DMS114 treated with DMSO at 0.1 percent for 48 hours (cell line): Measurements from ENCODE around the gene TAF5.
"Not testable (repeated sequence)": the region's sequence is repeated elsewhere in the genome, so short reads cannot be mapped to it uniquely, and the experiment has no call there.

ENCODE experiments used
- DNase-seq: peaks from one replicate; lab custom pipeline; 2025; ENCODE audit not compliant: unreplicated experiment; lab: John Stamatoyannopoulos, UW

TAF5 gene

DNA sequence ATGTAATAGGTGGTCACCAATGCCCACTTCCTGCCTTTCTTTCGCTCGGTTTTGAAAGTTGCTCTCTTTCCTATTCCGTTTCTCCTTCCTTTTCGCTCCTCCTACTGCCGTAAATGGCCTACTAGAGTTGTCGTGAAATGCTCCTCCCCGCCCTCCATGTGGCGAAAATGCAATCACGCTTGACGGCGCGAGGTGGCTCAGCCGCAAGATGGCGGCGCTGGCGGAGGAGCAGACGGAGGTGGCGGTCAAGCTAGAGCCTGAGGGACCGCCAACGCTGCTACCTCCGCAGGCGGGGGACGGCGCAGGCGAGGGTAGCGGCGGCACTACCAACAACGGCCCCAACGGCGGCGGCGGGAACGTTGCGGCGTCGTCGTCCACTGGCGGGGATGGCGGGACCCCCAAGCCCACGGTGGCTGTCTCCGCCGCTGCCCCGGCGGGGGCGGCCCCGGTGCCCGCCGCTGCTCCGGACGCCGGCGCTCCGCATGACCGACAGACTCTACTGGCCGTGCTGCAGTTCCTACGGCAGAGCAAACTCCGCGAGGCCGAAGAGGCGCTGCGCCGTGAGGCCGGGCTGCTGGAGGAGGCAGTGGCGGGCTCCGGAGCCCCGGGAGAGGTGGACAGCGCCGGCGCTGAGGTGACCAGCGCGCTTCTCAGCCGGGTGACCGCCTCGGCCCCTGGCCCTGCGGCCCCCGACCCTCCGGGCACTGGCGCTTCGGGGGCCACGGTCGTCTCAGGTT lies at the start of gene TAF5:
Gene TAF5, plus strand, starts transcription at position 195 of the 737 bp plus-strand sequence. Its CDS starts 14 bp downstream, at position 209.
- peak; percentile 99 for DNase-seq

DNA sequence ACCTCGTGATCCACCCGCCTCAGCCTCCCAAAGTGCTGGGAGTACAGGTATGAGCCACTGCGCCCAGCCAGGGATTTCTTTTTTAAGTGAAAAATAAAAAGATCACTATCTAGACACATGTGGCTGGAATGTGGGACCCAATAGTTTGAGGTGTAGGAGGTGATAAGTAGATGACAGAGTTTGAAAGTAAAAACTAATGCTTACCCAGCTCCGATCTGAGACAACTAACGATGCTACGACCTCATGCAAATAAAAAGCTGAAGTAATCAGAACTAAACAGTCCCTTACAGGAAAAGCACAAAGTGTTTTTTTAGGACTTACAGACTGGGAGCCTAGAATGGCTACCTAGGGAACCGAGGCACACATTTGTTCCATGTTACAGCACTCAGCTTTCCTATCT lies 39.9 kb upstream of the TAF5 start:
- DNase-seq = no peak

DNA sequence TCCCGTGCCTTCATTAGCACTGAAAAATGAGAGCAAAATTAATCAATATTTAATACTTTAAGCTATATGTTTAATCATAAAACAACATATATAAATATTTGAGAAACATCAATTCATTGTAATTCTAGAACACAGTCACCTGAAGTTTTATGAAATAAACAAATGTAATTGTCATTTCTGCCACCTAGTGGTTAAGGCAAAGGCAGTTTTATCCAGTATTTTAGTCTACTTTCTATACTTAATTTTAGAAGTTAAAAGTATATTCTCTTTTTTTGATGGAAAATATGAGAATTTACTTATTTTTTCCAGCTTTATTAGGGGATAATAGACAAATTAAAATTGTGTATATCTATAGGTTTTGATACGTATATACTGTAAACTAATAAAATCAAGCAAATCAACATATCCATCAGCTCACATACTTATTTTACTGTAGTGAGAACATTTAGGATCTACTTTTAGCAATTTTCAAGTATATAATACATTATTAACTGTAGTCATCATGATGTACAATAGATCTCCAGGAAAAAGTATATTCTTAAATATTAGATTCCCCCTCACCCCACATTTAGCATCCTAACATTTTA lies 33.7 kb upstream of the TAF5 start:
- peak; percentile 45 for DNase-seq

DNA sequence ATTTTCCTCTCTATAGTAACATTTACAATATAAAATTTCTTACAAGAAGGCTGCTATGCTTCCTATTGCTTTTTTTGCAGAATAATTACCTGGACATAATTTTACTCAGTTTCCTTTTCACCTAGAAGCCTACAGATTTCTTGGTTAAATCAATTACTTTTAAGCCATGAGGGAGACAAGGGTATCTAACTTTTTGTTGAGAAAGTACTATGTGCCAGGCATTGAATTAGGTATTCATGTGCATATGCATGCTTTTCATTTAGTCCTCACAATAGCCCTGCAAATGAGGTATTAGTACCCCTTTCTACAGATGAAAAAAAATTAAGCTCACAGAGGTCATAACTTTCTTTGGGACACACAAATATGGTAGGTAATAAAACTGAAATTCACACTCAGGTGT lies 33.2 kb upstream of the TAF5 start:
- no peak for DNase-seq

DNA sequence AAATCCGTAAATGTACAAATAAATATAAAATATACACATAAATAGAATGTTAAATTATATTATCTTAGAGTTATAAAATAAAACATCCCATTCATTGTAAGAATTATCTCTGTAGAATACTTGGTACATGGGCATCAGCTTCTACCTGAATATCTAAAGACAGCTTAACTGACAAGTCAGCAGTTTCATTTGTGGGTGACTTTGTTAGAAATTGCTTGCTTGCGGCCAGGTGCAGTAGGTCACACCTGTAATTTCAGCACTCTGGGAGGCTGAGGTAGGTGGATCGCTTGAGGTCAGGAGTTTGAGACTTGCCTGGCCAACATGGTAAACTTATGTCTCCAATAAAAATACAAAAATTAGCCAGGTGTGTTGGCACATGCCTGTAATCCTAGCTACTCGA lies 31.4 kb upstream of the TAF5 start:
- DNase-seq = no peak

DNA sequence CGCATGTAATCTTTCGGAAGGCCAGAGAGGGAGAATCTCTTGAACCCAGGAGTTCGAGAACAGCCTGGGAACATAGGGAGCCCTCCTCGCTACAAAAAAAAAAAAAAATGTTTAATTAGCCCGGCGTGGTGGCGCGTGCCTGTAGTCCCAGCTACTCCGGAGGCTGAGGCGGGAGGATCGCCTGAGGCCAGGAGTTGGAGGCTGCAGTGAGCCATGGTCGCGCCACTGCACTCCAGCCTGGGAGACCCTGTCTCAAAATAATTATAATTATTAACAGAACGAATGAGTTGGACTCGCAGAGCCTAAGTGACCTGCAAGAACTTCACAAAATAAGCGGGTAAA lies 17.6 kb upstream of the TAF5 start:
- DNase-seq = no peak

DNA sequence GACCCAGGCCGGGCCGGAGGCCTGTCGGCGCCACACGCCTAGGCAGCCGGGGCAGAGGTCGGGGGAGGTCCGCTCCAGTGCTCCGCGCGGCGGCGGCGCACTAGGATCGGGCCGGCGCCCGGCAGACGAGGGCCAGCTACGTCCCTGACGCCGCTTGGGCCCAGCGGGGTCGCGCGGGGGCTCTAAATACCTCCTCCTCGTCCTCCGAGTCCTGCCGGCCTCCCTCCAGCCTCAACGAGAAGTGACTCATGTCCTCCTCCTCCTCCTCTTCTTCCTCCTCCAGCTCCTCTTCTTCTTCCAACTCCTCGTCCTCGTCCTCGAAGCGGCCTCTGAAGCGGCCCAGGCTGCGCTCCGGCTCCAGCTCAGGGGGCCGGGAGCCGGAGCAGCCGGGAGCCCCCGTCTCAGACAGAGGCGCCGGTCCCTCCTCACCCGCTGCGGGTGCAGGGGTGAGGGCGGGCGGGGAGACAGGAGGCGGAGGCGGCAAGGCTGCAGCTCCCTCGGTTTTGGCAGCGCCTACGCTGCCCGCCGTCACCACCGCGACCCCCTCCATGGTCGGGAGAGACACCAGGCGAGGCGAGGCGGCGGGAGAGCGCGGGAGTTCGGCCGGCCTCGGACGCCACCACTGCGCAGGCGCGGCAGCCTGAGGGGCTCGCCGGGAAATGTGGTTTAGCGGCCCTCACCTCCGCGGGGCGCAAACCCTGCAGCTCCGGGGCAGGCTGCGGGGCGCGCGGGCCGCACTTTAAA lies 17.1 kb upstream of the TAF5 start, which contains the start of gene PCGF6:
Gene PCGF6, minus strand, starts transcription at position 624 of the 744 bp plus-strand sequence. Its CDS starts 74 bp downstream, at position 550.
- DNase-seq = peak; percentile 81

DNA sequence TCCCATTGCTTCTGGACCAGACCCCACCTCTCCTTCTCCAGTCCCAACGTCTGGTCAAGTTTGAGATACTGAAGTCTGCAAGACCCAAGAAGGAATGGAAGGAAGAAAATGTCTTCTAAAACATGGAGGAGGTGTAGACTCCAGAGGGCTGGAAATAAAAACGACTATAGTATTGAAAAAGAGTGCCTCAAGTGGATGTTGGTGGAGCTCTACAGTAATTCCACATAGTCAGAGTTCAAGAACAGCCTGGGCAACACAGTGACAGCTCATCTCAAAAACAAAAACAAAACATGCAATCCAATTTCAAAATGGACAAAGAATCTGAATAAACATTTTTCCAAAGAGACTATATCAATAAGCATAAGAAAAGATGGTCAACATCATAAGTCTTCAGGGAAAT lies 14.5 kb upstream of the TAF5 start:
- DNase-seq = peak; percentile 29

DNA sequence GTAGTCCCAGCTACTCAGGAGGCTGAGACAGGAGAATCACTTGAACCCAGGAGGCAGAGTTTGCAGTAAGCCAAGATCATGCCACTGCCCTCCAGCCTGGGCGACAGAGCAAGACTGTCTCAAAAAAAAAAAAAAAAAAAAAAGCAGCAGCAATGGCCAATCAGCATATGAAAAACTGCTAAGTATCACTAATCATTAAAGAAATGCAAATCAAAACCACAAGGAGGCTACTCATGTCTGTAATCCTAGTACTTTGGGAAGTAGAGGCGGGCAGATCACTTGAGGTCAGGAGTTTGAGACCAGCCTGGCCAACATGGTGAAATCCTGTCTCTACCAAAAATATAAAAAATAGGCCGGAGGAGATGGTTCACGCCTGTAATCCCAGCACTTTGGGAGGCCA lies 13.2 kb upstream of the TAF5 start:
- not testable (repeated sequence) for DNase-seq

DNA sequence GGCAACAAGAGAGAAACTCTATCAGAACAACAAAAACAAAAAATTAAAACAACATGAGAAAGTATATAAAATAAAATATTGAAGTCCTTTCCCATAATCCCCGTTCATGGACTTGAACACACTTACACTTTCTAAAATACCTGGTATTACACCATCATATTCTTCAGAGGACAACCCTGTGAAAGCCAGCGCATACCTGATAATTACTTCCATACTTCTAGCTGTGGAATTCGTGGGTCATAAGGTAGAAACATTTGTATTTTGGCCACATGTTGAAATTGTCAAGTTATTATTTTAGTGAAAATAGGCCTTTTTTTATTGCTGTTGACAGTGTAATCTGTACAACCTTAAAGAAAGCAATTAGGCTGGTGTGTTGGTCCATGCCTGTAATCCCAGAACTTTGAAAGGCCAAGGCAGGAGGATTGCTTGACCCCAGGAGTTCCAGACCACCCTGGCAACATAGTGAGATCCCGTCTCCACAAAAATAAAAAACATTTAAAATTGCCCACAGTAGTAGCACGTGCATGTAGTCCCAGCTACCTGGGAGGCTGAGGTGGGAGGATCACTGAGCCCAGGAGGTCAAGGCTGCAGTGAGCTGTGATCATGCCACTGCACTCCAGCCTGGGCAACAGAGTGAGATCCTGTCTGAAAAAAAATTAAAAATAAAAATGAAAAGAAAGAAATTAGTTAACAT lies 11.7 kb upstream of the TAF5 start:
- DNase-seq = no peak

DNA sequence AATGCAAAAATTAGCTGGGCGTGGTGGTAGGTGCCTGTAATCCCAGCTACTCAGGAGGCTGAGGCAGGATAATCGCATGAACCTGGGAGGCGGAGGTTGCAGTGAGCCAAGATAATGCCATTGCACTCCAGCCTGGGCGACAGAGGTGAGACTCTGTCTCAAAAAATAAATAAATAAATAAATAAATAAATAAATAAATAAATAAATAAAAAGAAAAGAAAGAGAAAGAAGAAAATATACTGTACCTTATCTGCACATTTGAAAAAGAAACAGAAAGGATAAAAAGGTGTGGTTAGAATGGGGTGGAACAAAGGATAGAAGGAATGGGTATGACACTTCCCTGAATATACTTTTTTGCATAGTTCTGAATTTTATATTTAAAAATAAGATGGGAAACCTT lies 8.3 kb upstream of the TAF5 start:
- not testable (repeated sequence) for DNase-seq

DNA sequence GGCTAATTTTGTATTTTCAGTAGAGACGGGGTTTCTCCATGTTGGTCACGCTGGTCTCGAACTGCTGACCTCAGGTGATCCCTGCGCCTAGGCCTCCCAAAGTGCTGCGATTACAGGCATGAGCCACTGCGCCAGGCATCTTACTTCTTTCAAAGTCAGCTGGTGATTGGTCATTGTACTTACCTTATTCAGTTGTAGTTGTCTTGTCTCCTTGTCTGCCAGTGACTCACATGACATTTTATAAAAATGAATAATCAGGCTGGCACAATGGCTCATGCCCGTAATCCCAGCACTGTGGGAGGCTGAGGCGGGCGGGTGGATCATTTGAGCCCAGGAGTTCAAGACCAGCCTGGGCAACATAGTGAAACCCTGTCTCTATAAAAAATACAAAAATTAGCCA lies 7.0 kb upstream of the TAF5 start:
- not testable (repeated sequence) for DNase-seq

DNA sequence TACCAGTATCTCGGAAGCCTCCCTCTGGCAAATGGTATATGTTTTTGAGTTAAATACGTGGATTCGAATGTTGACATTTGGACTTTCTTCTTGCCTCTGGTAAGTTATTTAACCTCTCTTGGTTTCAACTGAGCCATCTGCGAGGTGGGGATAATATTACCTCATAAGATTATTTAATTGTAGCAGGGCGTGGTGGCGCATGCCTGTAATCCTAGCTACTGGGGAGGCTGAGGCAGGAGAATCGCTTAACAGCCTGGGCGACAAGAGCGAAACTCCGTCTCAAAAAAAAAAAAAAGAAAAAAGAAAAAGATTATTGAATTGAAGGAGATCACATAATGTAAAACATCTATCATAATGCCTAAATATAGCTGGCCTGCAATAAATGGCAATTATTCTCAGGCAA lies 396 bp upstream of the TAF5 start:
- DNase-seq = no peak

DNA sequence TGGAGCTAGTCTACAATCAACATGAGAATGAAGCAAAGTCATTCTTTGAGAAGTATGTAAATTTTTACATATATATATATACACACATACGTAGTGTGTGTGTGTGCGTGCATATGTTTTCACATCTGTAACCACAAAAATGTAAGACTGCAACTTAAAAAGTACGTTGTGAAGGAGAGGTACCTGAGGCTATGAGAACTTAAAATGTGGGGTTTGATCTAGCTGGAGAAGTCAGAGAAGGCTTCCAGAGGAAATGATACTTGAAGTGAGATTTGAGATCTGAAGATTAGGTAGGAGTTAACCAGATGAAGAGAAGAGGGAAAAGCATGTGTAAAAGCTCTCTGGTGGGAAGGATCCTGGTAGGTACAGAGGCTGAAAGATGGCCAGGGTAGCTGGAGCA lies 5.8 kb downstream of the TAF5 start:
- DNase-seq = no peak

DNA sequence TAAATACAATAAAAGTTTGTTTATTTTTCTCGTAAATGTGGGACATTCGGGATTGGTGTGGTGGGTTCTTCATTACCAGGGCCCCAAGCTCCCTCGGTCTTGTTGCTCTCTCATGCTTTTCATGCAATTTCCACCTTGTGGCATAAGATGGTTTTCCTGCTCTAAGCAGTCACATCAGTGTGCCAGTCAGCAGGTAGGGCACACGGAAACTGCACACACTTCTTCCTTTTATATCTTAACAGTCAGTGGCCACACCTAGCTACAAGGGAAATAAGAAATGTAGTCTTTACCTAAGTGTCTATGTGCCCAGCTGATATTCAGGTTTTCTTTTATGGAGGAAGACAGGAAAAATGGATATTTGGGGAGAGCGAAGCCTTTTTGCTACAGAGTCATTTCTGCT lies 6.5 kb downstream of the TAF5 start:
- no peak for DNase-seq

DNA sequence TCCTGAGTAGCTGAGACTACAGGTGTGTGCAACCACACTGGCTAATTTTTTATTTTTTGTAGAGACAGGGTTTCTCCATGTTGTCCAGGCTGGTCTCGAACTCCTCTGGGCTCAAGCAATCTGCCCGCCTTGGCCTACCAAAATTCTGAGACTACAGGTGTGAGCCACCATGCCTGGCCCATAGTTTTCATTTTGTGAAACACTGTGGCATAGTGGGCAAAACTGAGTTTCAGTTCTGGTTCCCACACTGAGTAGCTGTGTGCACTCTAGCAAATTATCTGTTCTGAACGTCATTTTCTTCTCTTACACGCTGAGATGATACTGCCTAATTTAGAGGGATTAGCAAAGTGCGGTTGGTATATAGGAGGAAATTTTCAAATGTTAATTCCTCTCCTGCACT lies 15.0 kb downstream of the TAF5 start:
- DNase-seq = no peak

DNA sequence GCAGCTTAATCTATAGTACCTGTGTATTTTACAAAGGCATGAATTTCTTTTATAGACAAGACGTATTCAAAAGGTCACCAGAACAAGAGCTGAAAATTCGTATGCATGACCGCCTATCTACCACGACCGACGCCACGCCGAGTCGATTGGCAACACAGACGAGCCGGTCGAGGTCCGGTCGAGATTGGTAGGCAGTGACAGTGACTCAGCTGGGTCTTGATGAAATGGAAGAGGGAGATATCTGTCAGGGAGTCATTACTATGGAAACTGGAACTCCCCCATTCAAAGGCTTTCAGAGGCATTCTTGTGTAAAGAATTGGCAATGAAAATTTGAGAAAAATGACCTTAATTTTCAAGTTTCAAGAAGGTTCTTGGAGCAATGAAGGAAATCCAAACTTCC lies 26.4 kb downstream of the TAF5 start:
- no peak for DNase-seq

DNA sequence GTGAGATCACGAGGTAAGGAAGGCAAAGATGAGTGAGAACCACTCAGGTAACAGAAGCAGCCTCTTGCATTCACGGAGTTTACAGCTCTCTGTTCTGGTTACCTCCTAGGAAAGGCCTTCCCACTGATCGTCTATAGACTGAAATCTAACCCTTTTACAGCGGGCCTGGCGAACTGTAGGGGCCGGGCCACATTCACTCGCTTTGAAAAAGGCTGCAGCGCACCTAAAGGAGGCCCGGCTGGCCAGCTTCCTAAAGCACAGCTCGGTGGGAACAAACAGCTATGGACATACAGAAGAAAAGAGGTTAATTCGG lies 27.9 kb downstream of the TAF5 start:
- no peak for DNase-seq

DNA sequence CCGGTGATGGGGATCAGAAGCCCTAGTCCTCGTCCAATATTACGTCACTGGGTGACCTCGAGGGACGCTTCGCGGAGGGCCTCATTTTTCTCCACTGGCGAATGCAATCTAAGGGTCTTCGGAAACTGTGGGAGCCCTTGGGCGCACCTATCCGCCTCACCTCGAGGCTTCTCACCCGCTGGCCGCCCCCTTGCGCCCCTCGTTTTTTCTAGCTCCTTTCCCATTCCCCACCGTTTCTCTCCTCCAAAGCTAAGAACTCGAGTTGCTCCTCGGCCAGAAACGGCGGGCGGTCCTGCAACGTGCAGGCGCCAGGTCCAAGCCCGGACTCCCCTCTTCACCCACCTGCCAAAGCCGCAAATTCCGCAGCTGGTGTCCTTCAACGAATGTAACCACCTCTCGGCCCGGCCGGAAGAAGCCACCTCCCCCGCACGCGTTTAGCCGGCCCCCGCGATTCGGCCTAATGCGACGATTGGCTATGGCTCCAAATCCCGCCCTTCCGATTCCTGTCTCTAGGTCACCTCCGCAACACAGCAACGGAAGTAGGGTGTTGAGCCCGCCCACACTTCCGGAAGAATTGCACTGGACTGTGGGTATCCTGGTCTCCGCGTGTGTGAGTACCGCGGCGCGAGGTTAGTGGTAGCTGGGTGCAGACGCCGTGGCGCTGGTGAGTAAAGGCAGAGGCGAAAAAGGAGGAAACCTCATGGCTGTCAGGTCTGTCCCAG lies 28.5 kb downstream of the TAF5 start, which contains the start of the genes ATP5MK and PDCD11:
Gene ATP5MK, minus strand, starts transcription at position 409 of the 722 bp plus-strand sequence. CDS start 4,018 bp downstream, outside the sequence.
Gene PDCD11, plus strand, starts transcription at position 560 of the 722 bp plus-strand sequence. CDS start 1,801 bp downstream, outside the sequence.
- peak; percentile 99 for DNase-seq

DNA sequence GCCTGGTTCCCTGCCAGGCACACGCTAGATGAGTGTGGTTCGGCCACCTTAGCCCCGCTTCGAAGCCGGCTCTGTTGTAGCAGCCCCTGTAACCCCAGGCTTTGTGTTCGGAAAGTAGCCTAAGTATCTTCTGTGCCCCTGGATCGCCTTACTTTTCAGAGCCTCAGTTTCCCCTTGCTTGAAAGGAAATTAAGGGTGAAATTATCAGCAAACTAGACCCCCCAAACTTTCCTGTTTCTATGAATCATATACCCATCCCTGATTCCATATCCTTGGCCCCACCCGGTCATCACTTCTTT lies 29.0 kb downstream of the TAF5 start:
- DNase-seq = no peak
